Activated CD8-positive, alpha-beta memory T cell treated with anti-CD3 and anti-CD28 coated beads, Interleukin-2, amount 50 U/mL, for 1 hour (primary cell): Measurements from ENCODE around the gene CIAO2A.
"Not testable (repeated sequence)": the region's sequence is repeated elsewhere in the genome, so short reads cannot be mapped to it uniquely, and the experiment has no call there.

Experiments
- DNase-seq: peaks from one replicate; pipeline ENCODE4 v3.0.0-alpha.2; 2020; ENCODE audit errors: extremely low read depth

The CIAO2A gene

DNA sequence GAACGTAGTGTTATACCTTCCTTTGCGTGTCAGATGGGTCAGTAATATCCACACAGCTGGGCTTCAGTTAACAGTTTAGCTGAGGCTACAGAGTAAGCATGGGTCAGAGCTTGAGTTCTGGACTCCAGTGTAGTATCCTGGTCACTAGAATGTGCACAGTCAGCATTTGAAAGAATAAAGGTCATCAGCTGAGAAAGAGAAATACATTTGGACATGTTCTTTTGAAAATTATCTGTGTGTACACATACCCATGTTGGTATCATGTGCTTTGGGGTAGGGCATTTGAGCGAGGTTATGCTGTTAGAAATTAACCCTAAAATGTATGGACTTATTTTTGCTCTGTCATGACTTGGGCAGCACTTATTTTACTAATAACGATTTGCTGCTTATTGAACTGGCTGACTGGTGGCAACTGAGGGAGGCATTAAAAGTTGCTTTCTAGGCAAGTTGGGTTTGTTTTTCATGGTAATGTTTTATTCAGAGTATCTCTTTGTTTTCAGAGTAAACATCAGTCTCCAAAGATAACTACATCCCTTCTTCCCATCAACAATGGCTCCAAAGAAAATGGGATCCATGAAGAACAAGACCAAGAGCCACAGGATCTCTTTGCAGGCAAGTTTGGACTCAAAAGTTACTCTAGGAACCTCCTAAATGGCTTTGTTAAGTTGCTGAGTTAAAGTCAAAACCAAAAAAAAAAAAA, 18.6 kb upstream of the CIAO2A start:
- no peak for DNase-seq

DNA sequence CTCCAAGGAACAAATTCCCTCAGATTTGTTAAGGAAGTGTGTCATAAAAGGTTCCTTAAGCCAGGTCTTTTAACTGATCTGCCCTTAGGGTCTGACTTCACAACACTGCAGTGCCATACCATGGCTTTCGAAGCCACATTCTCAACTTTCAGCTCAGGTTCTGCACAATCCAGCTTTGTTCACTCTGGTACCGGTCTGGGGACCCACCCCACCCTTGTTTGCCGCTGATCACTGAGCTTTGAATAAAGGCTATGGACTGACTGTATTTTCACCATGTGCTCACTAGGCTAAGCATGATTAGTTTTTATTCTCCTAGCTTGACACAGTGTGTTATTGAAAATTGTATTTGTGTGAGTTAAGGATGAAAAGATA, 18.0 kb upstream of the CIAO2A start:
- DNase-seq, result no peak

GRCh38 chr15:64110950-64111678, 17.5 kb upstream of the CIAO2A start:
- DNase-seq, result no peak

- not testable (repeated sequence) for DNase-seq
Observed at GRCh38 chr15:64110108-64110701, 16.6 kb upstream of the CIAO2A start.

- no peak for DNase-seq
Observed at GRCh38 chr15:64107337-64107736, 13.7 kb upstream of the CIAO2A start.

- no peak for DNase-seq
Observed at GRCh38 chr15:64105113-64105704, 11.6 kb upstream of the CIAO2A start.

DNA sequence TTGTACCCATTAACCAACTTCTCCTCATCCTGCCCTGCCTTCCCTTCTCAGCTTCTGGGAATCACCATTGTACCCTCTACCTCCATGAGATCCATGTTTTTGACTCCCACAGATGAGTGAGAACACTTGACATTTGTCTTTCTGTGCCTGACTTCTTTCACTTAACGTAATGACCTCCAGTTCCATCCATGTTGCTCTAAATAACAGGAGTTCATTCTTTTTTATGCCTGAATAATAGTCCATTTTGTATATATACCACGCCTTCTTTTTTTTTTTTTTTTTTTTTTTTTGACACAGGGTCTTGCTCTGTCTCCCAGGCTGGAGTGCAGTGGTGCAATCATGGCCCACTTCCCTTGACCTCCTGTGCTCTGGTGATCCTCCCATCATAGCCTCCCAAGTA, 8.9 kb upstream of the CIAO2A start:
- no peak for DNase-seq

- no peak for DNase-seq
Observed at GRCh38 chr15:64100958-64101357, 7.3 kb upstream of the CIAO2A start.

GRCh38 chr15:64099379-64099778, 5.7 kb upstream of the CIAO2A start:
- DNase-seq, result no peak

DNA sequence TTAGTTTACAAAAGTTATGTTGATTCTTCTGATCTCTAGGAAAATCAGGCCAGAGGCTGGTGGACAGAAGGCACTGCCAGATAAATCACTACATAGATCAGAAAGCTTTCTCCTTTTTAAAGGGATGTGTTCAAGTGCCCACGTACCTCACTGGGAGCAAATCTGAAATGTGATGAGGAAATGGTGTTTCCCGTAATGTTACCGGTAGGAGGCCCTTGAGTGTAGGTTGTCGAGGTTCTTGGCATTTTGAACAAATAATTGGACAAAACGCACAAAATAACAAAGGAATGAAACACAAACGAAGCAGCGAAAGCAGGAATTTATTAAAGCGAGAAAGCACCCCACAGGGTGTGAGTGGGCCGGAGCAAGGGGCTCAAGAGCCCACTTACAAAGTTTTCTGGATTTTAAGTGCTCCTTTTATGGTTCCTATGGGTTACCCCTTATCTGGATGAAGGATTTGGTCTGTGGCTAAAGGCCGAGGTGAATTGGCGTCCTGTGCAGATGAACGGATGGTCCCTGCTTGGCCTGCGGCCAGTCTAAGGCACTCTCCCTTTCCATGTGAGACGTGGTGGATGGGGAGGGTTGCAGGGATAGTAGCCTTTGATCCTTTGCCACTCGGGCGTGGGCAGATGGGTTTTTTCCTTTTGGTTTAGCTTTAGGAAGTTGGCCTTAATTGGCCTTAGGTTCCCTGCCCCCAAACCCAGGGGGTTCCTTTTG, 3.2 kb upstream of the CIAO2A start:
- no peak for DNase-seq

DNA sequence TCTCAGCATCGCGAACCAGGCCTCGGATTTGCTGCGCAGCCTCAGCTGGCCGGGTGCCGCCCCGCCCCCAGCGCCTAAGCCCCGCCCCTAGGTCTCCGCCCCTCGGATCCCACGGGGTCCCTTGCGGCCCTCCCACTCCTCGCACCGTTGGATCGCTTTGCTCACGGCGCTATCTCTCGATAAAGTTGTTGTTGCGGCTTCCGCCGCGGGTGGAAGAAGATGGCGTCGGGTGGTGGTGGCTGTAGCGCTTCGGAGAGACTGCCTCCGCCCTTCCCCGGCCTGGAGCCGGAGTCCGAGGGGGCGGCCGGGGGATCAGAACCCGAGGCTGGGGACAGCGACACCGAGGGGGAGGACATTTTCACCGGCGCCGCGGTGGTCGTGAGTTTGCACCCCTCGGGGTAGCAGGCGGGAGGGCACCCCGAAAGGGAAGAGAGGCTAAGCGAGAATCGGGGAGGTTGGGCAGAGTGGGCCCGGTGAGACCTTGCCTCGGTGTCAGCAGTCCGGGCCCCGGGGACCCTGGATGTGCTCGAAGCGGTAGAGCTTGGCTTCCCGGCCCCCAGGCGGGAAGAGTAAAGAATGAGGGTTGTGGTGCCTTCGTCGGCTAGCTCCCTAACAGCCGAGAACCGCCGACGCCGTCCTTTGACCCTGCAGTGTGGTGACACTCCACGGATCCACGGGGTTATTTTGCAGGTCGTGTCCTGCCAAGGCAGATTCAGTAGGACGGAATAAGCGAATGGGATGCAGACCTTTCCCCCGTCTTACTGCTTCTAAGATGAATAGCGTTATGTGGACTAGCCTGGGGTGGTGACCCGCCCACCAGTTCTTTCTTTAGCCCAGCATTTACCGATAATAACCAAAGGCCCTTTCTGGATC, 2.4 kb upstream of the CIAO2A start, which contains the start of gene SNX1:
SNX1 (plus strand) TSS at position 188 of the 873 bp plus-strand sequence; CDS start at position 220, 32 bp downstream.
- DNase-seq, result peak; percentile 86

- DNase-seq, result no peak
Observed at GRCh38 chr15:64095431-64095794, 1.8 kb upstream of the CIAO2A start.

- DNase-seq, result no peak
Observed at GRCh38 chr15:64092864-64093626, 593 bp downstream of the CIAO2A start.

GRCh38 chr15:64092075-64092820, 1.4 kb downstream of the CIAO2A start:
- no peak for DNase-seq

DNA sequence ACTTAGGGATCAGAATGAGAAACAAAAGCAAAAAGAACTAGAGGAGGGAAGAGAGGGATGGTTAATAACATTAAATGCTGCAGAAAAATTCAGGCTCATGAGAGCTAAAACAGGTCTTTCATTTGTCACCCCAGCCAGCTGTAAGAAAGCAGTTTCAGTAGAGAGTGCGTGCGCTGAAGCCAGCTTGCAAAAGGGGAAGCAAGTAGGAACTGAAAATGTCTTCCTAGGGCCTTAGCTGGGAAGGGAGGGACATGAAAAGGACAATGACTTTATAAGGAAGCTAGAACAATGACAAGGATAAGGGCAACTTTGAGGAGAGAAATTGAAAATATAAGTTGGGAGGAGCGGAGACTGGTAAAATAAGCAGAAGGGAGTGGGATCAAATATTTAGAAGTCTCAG, 3.1 kb downstream of the CIAO2A start:
- no peak for DNase-seq

DNA sequence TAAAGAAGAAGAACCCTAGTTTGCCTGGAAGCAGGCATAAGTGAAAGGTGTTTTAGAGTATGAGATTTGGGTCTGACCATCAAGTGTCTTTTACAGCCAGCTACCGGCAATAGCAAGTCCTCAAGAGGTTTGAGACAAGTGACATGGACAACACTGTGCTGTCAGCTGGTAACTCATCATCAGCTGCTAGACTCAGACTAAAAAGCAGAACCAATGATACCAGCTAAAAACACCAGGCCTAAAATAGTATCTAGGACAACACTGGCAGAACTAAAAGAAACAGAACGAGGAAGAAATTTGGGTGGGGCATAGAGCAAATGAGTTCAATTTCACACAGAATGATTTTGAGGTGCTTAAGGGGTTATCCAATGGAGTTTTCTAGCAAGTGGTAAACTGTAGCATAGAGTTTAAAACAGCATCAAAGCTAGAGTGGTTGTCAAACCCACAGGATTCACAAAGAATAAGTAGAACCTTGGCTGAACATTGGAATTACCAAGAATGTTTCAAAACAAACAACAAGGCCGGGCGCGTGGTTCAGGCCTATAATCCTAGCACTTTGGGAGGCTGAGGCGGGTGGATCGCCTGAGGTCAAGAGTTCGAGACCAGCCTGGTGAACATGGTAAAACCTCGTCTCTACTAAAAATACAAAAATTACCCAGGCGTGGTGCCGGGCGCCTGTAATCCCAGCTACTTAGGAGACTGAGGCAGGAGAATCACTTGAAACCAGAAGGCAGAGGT, 3.9 kb downstream of the CIAO2A start:
- no peak for DNase-seq

DNA sequence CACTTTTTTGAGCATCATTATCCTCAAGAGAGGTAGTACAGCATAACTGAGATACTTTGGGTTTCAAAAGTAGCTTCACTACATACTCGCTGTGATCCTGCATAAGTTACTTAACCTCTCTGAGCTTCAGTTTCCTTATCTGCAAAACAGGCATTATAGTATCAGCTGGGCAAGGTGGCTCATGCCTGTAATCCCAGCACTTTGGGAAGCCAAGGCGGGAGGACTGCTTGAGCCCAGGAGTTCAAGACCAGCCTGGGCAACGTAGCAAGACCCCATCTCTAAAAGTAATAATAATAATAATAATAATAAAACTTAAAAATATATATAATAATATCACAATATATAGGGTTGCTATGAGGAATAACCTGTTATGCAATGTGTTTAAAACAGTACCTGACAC, 10.9 kb downstream of the CIAO2A start:
- no peak for DNase-seq

DNA sequence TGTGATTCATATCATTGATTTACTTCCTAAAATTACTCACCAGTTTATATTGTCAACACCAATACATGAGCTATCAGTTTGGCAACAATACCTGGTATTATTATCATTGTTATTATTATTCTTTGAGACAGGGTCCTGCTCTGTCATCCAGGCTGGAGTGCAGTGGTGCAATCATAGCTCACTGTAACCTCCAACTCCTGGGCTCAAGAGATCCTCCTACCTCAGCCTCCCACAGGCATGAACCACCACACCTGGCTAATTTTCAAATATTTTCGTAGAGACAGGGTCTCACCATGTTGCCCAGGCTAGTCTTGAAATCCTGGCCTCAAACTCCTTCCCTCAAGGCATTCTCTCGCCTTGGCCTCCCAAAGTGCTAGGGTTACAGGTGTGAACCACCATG, 20.1 kb downstream of the CIAO2A start:
- DNase-seq, result not testable (repeated sequence)

GRCh38 chr15:64072812-64073211, 20.8 kb downstream of the CIAO2A start:
- DNase-seq, result no peak
